ENCODE measurements around the gene TMEM50A. TPM values are rescaled to one million over a fixed set of nuclear protein-coding genes. Genes with fewer than 3 reads are reported as not detected.

TMEM50A gene
- 73.1 to 86.7 TPM (median 76.4 TPM) in 5 replicates for total RNA-seq (2022; extraction: Qiagen RNA extraction)

GRCh38 chr1:25338188-25338981 lies at the start of gene TMEM50A:
Gene TMEM50A, plus strand, starts transcription at chr1:25338334. Its CDS starts 2,153 bp downstream, at chr1:25340487.

Other genes with a start within 250 kb of the TMEM50A start
- gene SYF2, start 105.8 kb upstream of the TMEM50A start, total RNA-seq (2022; extraction: Qiagen RNA extraction) = 36.0 to 47.9 TPM (median 36.2 TPM) in 5 replicates
- 14.0 to 24.3 TPM (median 21.1 TPM) in 5 replicates for gene RSRP1, start 90.9 kb upstream of the TMEM50A start, total RNA-seq (2022; extraction: Qiagen RNA extraction)
- gene RHD, start 65.8 kb upstream of the TMEM50A start, total RNA-seq (2022; extraction: Qiagen RNA extraction) = not detected in 5 replicates
- 0.09 TPM in 1 of 5 replicates, not detected in the others for gene RHCE, start 82.5 kb downstream of the TMEM50A start, total RNA-seq (2022; extraction: Qiagen RNA extraction)
- 9.3 to 10.8 TPM (median 10.4 TPM) in 5 replicates for gene MACO1, start 92.6 kb downstream of the TMEM50A start, total RNA-seq (2022; extraction: Qiagen RNA extraction)
- gene LDLRAP1, start 205.3 kb downstream of the TMEM50A start, total RNA-seq (2022; extraction: Qiagen RNA extraction) = 8.0 to 11.4 TPM (median 9.9 TPM) in 5 replicates

Data from A549 treated with dexamethasone at 1 μM for 4 hours (cell line).